HCT116 (cell line): ENCODE data around the gene ARSG. TPM values are rescaled to one million over a fixed set of nuclear protein-coding genes. Genes with fewer than 3 reads are reported as not detected.

Experiments used
- ATAC-seq: fragments of 200-7000 bp; cut with Tn5 transposase; 2 replicates; pipeline ENCODE4 v1.9.1; 2020; ENCODE audit warnings: mild to moderate bottlenecking, moderate library complexity
- BruUV-seq: library from RNA; stranded (reverse); fragments of 400-500 nt; replicated peaks from 2 replicates; lab custom pipeline; 2021; lab: Mats Ljungman, UMichigan
- CTCF ChIA-PET: fragments of 300-600 bp; sonication (Branson Sonifier 250); formaldehyde crosslinking; loops from one replicate; lab custom pipeline; 2021; ENCODE audit warnings: antibody characterized with exemption; lab: Charles Lee
- POLR2A ChIA-PET: fragments of 300-600, 350-600 bp; sonication (Branson Sonifier 250); formaldehyde crosslinking; loops from one replicate; lab custom pipeline; 2021; ENCODE audit warnings: antibody characterized with exemption; lab: Charles Lee
- RAD21 ChIA-PET, 2 experiments: fragments of 300-600 bp; sonication (Branson Sonifier 250); formaldehyde crosslinking; loops; one replicate each; lab custom pipeline; 2023; ENCODE audit warnings: low total read pairs in 2 of 2; ENCODE audit not compliant: uncharacterized antibody in 2 of 2, unreplicated experiment in 2 of 2, low non-redundant PET in 1 of 2; lab: Charles Lee
- DNase-seq: peaks from one replicate; pipeline ENCODE4 v3.0.0-alpha.2; 2010; ENCODE audit warnings: low read depth, low spot score
- H2AFZ ChIP-seq: fragments of 200-600 bp; shearing (Covaris generic), sonication (generic); 2 replicates; pipeline ENCODE4 v1.6.1; 2017; ENCODE audit warnings: low read depth, mixed run types, mixed read lengths, antibody characterized with exemption, low read length; ENCODE audit not compliant: poor library complexity, severe bottlenecking
- H3K27ac ChIP-seq: 2 replicates; pipeline ENCODE4 v1.5.1; 2012; ENCODE audit warnings: low read depth, low read length
- H3K27me3 ChIP-seq: fragments of 200-600 bp; sonication (generic); 2 replicates; pipeline ENCODE4 v1.6.1; 2016; ENCODE audit warnings: mixed run types, low read length, mixed read lengths; ENCODE audit not compliant: insufficient read depth
- H3K36me3 ChIP-seq, 2 experiments: fragments of 200-500 bp in 1 of 2; fragments of 200-600 bp in 1 of 2; sonication (Bioruptor generic) in 1 of 2; sonication (generic) in 1 of 2; 2 replicates each; pipeline versions ENCODE4 v1.5.1 to v1.6.1; 2014 to 2016; ENCODE audit warnings: low read length in 2 of 2, inconsistent platforms in 1 of 2, mixed read lengths in 1 of 2, mixed run types in 1 of 2; ENCODE audit not compliant: insufficient read depth in 2 of 2, control insufficient read depth in 1 of 2
- H3K4me1 ChIP-seq, 2 experiments: fragments of 200-600 bp in 1 of 2; sonication (generic) in 1 of 2; 2 replicates each; pipeline versions ENCODE4 v1.5.1 to v1.6.1; 2012 to 2017; ENCODE audit warnings: low read length in 2 of 2, inconsistent platforms in 1 of 2, mild to moderate bottlenecking in 1 of 2, mixed read lengths in 1 of 2, mixed run types in 1 of 2, moderate library complexity in 1 of 2; ENCODE audit not compliant: insufficient read depth in 2 of 2, control insufficient read depth in 1 of 2
- H3K4me2 ChIP-seq: fragments of 200-600 bp; sonication (generic); 2 replicates; pipeline ENCODE4 v1.6.1; 2017; ENCODE audit warnings: mixed run types, low read length, mixed read lengths
- H3K4me3 ChIP-seq, 2 experiments: fragments of 200-600 bp in 1 of 2; sonication (generic) in 1 of 2; replicated peaks in 1 of 2; 2 replicates each; pipeline ENCODE4 v1.5.1; 2011 to 2016; ENCODE audit warnings: low read length in 2 of 2, control low read depth in 1 of 2, low read depth in 1 of 2, mild to moderate bottlenecking in 1 of 2, mixed read lengths in 1 of 2, mixed run types in 1 of 2
- H3K79me2 ChIP-seq: fragments of 200-600 bp; sonication (generic); 2 replicates; pipeline ENCODE4 v1.6.1; 2017; ENCODE audit warnings: mild to moderate bottlenecking, mixed run types, low read length, moderate library complexity, mixed read lengths; ENCODE audit not compliant: insufficient read depth
- H3K9ac ChIP-seq: fragments of 200-600 bp; sonication (generic); 2 replicates; pipeline ENCODE4 v1.6.1; 2016; ENCODE audit warnings: low read length, mixed read lengths
- H3K9me2 ChIP-seq: fragments of 200-600 bp; sonication (generic), shearing (Covaris generic); 2 replicates; pipeline ENCODE4 v1.6.1; 2017; ENCODE audit warnings: mixed run types, mild to moderate bottlenecking, moderate library complexity; ENCODE audit not compliant: insufficient read depth
- H3K9me3 ChIP-seq, 2 experiments: fragments of 200-500 bp in 1 of 2; fragments of 200-600 bp in 1 of 2; sonication (Bioruptor generic) in 1 of 2; sonication (generic) in 1 of 2; 2 replicates each; pipeline ENCODE4 v1.6.1; 2014 to 2017; ENCODE audit warnings: low read length in 2 of 2, mixed read lengths in 2 of 2, inconsistent platforms in 1 of 2, low read depth in 1 of 2, mild to moderate bottlenecking in 1 of 2, mixed run types in 1 of 2, moderate library complexity in 1 of 2; ENCODE audit not compliant: control insufficient read depth in 1 of 2, insufficient read depth in 1 of 2
- H4K20me1 ChIP-seq: fragments of 200-600 bp; sonication (generic), shearing (Covaris generic); 2 replicates; pipeline ENCODE4 v1.6.1; 2017; ENCODE audit warnings: mixed run types, mild to moderate bottlenecking, moderate library complexity; ENCODE audit not compliant: insufficient read depth
- CBX3 ChIP-seq: IDR thresholded peaks from 2 replicates; pipeline ENCODE4 v1.6.1; 2012; ENCODE audit warnings: low read depth
- CEBPB ChIP-seq: IDR thresholded peaks from 2 replicates; pipeline ENCODE4 v1.6.1; 2012; ENCODE audit warnings: low read depth
- EGR1 ChIP-seq: IDR thresholded peaks from 2 replicates; pipeline ENCODE4 v1.6.1; 2012; ENCODE audit warnings: low read depth
- EZH2 ChIP-seq: fragments of 200-600 bp; sonication (generic); IDR thresholded peaks from 2 replicates; pipeline ENCODE4 v1.6.1; 2017; ENCODE audit warnings: antibody characterized with exemption, mixed run types
- JUND ChIP-seq: IDR thresholded peaks from 2 replicates; pipeline ENCODE4 v1.6.1; 2012
- POLR2A ChIP-seq: IDR thresholded peaks from 2 replicates; pipeline ENCODE4 v1.7.0; 2011; ENCODE audit warnings: borderline replicate concordance; ENCODE audit not compliant: insufficient read depth, insufficient read length; ENCODE audit errors: extremely low read depth
- POLR2AphosphoS5 ChIP-seq: IDR thresholded peaks from 2 replicates; pipeline ENCODE4 v1.6.1; 2011; ENCODE audit warnings: mild to moderate bottlenecking, low read depth, low read length, moderate library complexity
- REST ChIP-seq: IDR thresholded peaks from 2 replicates; pipeline ENCODE4 v1.6.1; 2012; ENCODE audit warnings: low read depth
- SRF ChIP-seq: IDR thresholded peaks from 2 replicates; pipeline ENCODE4 v1.6.1; 2012; ENCODE audit warnings: low read depth
- TCF7L2 ChIP-seq: IDR thresholded peaks from 2 replicates; pipeline ENCODE4 v1.7.0; 2011; ENCODE audit warnings: borderline replicate concordance, inconsistent platforms; ENCODE audit not compliant: insufficient read depth, insufficient read length; ENCODE audit errors: extremely low read depth
- ZFX ChIP-seq: fragments of 450-650 bp; IDR thresholded peaks from 2 replicates; pipeline ENCODE4 v1.6.1; 2017
- intact Hi-C: fragments of 100-400 bp; cut with micrococcal nuclease; formaldehyde crosslinking; loops from 2 replicates; pipeline ENCODE4 v1.10.0; 2022
- total RNA-seq: library from RNA; stranded (reverse); gene quantifications from one replicate; pipeline ENCODE4 v1.2.1, GENCODE V29; 2021; ENCODE audit not compliant: unreplicated experiment

ARSG gene
- total RNA-seq, 1 experiment from 2014 or later: 17.1 TPM

DNA sequence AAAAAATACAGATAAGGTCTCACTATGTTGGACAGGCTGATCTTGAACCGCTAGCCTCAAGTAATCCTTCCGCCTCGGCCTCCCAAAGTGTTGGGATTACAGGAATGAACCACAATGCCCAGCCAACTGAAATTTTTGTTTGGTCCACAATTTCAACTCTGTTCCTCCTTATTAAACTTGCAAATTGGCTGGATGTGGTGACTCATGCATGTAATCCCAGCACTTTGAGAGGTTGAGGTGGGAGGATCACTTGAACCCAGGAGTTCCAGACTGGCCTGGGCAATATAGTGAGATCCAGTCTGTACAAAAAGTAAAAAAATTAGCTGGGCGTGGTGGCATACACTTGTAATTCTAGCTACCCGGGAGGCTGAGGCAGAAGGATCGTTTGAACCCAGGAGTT lies 13.4 kb downstream of the ARSG start:
- TF ChIP-seq POLR2A (no peak), TCF7L2 (no peak), SRF (no peak), REST (no peak), EGR1 (no peak), POLR2AphosphoS5 (no peak), CBX3 (no peak), EZH2 (no peak), ZFX (no peak), JUND (no peak), CEBPB (no peak)
- intact Hi-C loops: no loop called here
- DNase-seq (no peak), ATAC-seq (no peak)
- H4K20me1 ChIP-seq: no peaks in the 10 kb centered on the region
- H3K36me3 ChIP-seq: 0 out of 4 replicates have a peak, but pooled peaks cover 0 to 3% of the 10 kb centered on the region in 2 experiments
- peaks cover 21 to 26% of the 10 kb centered on the region in 2 experiments for H3K4me1 ChIP-seq
- H3K4me2 ChIP-seq: peak overlapping the region; percentile 9; the same call in 1 of the 2 replicates
- BruUV-seq: no TSS peak
- POLR2A ChIA-PET: interaction anchor here (1.1 kb wide), 1 partner anchor 29 kb away, joined by 3 read pairs; no protein-coding TSS in a partner anchor
- no peaks in the 10 kb centered on the region for H3K79me2 ChIP-seq
- no peak overlapping the region for H2AFZ ChIP-seq
- no peak overlapping the region for H3K27ac ChIP-seq
- H3K4me3 ChIP-seq: no peak overlapping the region
- H3K9me3 ChIP-seq: no peaks in the 10 kb centered on the region
- H3K9me2 ChIP-seq: no peaks in the 10 kb centered on the region
- no peaks in the 10 kb centered on the region for H3K27me3 ChIP-seq
- no peak overlapping the region for H3K9ac ChIP-seq
- CTCF ChIA-PET: no interaction called here
- RAD21 ChIA-PET: no interaction called here
